GM23338 (cell line): ENCODE measurements around the gene LCE1A. TPM values are rescaled to one million over a fixed set of nuclear protein-coding genes. Genes with fewer than 3 reads are reported as not detected.

ENCODE experiments used
- ATAC-seq: fragments of 200-7000 bp; cut with Tn5 transposase; 3 replicates; pipeline ENCODE4 v1.9.1; 2020
- DNase-seq: peaks from one replicate; pipeline ENCODE4 v3.0.0-alpha.2; 2015; ENCODE audit warnings: low spot score
- H2AFZ ChIP-seq: fragments of 200-600 bp; sonication (generic); 2 replicates; pipeline ENCODE4 v1.8.0; 2016; ENCODE audit warnings: antibody characterized with exemption, mild to moderate bottlenecking, moderate library complexity
- H3F3A ChIP-seq: fragments of 200-600 bp; sonication (generic); replicated peaks from 2 replicates; pipeline ENCODE4 v1.8.0; 2017; ENCODE audit warnings: antibody characterized with exemption, mixed run types, low read depth
- H3K27ac ChIP-seq: fragments of 200-600 bp; sonication (generic); 2 replicates; pipeline ENCODE4 v1.6.1; 2016; ENCODE audit warnings: low read depth
- H3K27me3 ChIP-seq: fragments of 200-600 bp; sonication (generic); 2 replicates; pipeline ENCODE4 v1.8.0; 2016; ENCODE audit warnings: mild to moderate bottlenecking, mixed run types, moderate library complexity; ENCODE audit not compliant: insufficient read depth
- H3K36me3 ChIP-seq: fragments of 200-600 bp; sonication (generic); 2 replicates; pipeline ENCODE4 v1.8.0; 2016; ENCODE audit warnings: mild to moderate bottlenecking; ENCODE audit not compliant: insufficient read depth
- H3K4me1 ChIP-seq: fragments of 200-600 bp; sonication (generic); 2 replicates; pipeline ENCODE4 v1.8.0; 2016; ENCODE audit warnings: mild to moderate bottlenecking, moderate library complexity; ENCODE audit not compliant: insufficient read depth
- H3K4me2 ChIP-seq: fragments of 200-600 bp; sonication (generic); 2 replicates; pipeline ENCODE4 v1.7.1; 2017; ENCODE audit warnings: mixed run types
- H3K4me3 ChIP-seq: fragments of 200-600 bp; sonication (generic); 2 replicates; pipeline ENCODE4 v1.6.1; 2016; ENCODE audit warnings: mixed run types
- H3K79me2 ChIP-seq: fragments of 200-600 bp; sonication (generic); replicated peaks from 2 replicates; pipeline ENCODE4 v1.8.0; 2017; ENCODE audit warnings: mild to moderate bottlenecking; ENCODE audit not compliant: insufficient read depth
- H3K9me2 ChIP-seq: fragments of 200-600 bp; sonication (generic); 2 replicates; pipeline ENCODE4 v1.8.0; 2017; ENCODE audit not compliant: insufficient read depth
- H4K20me1 ChIP-seq: fragments of 200-600 bp; sonication (generic); replicated peaks from 2 replicates; pipeline ENCODE4 v1.8.0; 2017; ENCODE audit warnings: mild to moderate bottlenecking; ENCODE audit not compliant: insufficient read depth
- H3K27ac Mint-ChIP-seq: 2 replicates; pipeline ENCODE4 v1.8.0; 2020; ENCODE audit warnings: inconsistent platforms, mild to moderate bottlenecking, moderate library complexity, mixed read lengths
- H3K27me3 Mint-ChIP-seq: 3 replicates; pipeline ENCODE4 v1.8.0; 2022; ENCODE audit warnings: low read depth, mild to moderate bottlenecking, moderate library complexity, mixed read lengths, inconsistent platforms; ENCODE audit not compliant: insufficient read depth, poor library complexity
- H3K36me3 Mint-ChIP-seq: 3 replicates; pipeline ENCODE4 v1.8.0; 2021; ENCODE audit warnings: low read depth, mild to moderate bottlenecking, inconsistent platforms, moderate library complexity, mixed read lengths
- H3K4me1 Mint-ChIP-seq: 3 replicates; pipeline ENCODE4 v1.8.0; 2020; ENCODE audit warnings: mild to moderate bottlenecking, inconsistent platforms, mixed read lengths
- H3K4me3 Mint-ChIP-seq: 3 replicates; pipeline ENCODE4 v1.8.0; 2021; ENCODE audit warnings: moderate library complexity, mild to moderate bottlenecking, inconsistent platforms, mixed read lengths
- H3K9me3 Mint-ChIP-seq: 3 replicates; pipeline ENCODE4 v1.8.0; 2020; ENCODE audit warnings: moderate library complexity, mild to moderate bottlenecking, inconsistent platforms, mixed read lengths
- EZH2 ChIP-seq: fragments of 200-600 bp; sonication (generic); IDR thresholded peaks from one replicate; pipeline ENCODE4 v1.8.0; 2017; ENCODE audit warnings: antibody characterized with exemption, mild to moderate bottlenecking, low read depth; ENCODE audit not compliant: unreplicated experiment
- JUNB ChIP-seq: IDR thresholded peaks from one replicate; pipeline ENCODE4 v1.6.1; 2016; ENCODE audit warnings: antibody characterized with exemption; ENCODE audit not compliant: unreplicated experiment
- NANOG ChIP-seq: IDR thresholded peaks from 2 replicates; pipeline ENCODE4 v1.6.1; 2016; ENCODE audit warnings: antibody characterized with exemption, borderline replicate concordance
- POLR2AphosphoS5 ChIP-seq: IDR thresholded peaks from 2 replicates; pipeline ENCODE4 v1.6.1; 2016; ENCODE audit warnings: antibody characterized with exemption, low read depth
- STAT1 ChIP-seq: IDR thresholded peaks from one replicate; pipeline ENCODE4 v1.6.1; 2016; ENCODE audit warnings: antibody characterized with exemption; ENCODE audit not compliant: unreplicated experiment
- ZNF114 ChIP-seq: fragments of 250-450 bp; sonication (Bioruptor Pico); IDR thresholded peaks from 2 replicates; pipeline ENCODE4 v1.5.0; 2020; ENCODE audit warnings: mild to moderate bottlenecking, moderate library complexity
- ZNF331 ChIP-seq: fragments of 250-450 bp; sonication (Bioruptor Pico); IDR thresholded peaks from 2 replicates; pipeline ENCODE4 v1.5.0; 2020; ENCODE audit warnings: low read depth, mild to moderate bottlenecking, moderate library complexity
- polyA plus RNA-seq: library from polyadenylated mRNA; unstranded; fragments of >200 nt; fragmentation: Nextera tagmentation; extraction: Ambion mirVana; gene quantifications from 2 replicates; pipeline ENCODE4 v1.2.1, GENCODE V29; 2016
- total RNA-seq: library from RNA; depleted of rRNA; stranded (reverse); fragments of >200 nt; shearing (Covaris generic); gene quantifications from 2 replicates; pipeline ENCODE4 v1.2.3, GENCODE V29; 2014
- TF ChIP-seq, protein P1 (sequence below): IDR thresholded peaks from 2 replicates; pipeline ENCODE4 v1.6.1; 2016; ENCODE audit warnings: antibody characterized with exemption
- TF ChIP-seq, protein P2 (sequence below), 2 experiments: fragments of 200-600 bp in 1 of 2; sonication (generic) in 1 of 2; conservative IDR thresholded peaks; 2 replicates each; pipeline versions ENCODE4 v1.5.1 to v1.6.1; 2016 to 2017; ENCODE audit warnings: antibody characterized with exemption in 2 of 2, low read depth in 2 of 2, mild to moderate bottlenecking in 2 of 2, moderate library complexity in 1 of 2
- TF ChIP-seq, protein P3 (sequence below): IDR thresholded peaks from one replicate; pipeline ENCODE4 v1.6.1; 2018; ENCODE audit warnings: antibody characterized with exemption; ENCODE audit not compliant: unreplicated experiment

The LCE1A gene
- total and polyA plus RNA-seq, 2 experiments from 2014 or later, result not detected

- DNase-seq, result no peak
- H2AFZ ChIP-seq, result no peak within 1 kb of the TSS
- no peaks in the 10 kb centered on the region for H3K4me1 Mint-ChIP-seq
- no peaks in the 10 kb centered on the region for H3K79me2 ChIP-seq
- no peaks in the 10 kb centered on the region for H3K27me3 ChIP-seq
- H3K27me3 Mint-ChIP-seq, result peaks cover 2% of the 10 kb centered on the region
- no peak within 1 kb of the TSS for H3K27ac ChIP-seq
- no peaks in the 10 kb centered on the region for H3K9me3 Mint-ChIP-seq
- H3K9me2 ChIP-seq, result no peaks in the 10 kb centered on the region
- no peak within 1 kb of the TSS for H3K27ac Mint-ChIP-seq
- no peaks in the 10 kb centered on the region for H3F3A ChIP-seq
- TF ChIP-seq, protein P1, sequence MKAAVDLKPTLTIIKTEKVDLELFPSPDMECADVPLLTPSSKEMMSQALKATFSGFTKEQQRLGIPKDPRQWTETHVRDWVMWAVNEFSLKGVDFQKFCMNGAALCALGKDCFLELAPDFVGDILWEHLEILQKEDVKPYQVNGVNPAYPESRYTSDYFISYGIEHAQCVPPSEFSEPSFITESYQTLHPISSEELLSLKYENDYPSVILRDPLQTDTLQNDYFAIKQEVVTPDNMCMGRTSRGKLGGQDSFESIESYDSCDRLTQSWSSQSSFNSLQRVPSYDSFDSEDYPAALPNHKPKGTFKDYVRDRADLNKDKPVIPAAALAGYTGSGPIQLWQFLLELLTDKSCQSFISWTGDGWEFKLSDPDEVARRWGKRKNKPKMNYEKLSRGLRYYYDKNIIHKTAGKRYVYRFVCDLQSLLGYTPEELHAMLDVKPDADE, result no peak
- TF ChIP-seq, protein P2, sequence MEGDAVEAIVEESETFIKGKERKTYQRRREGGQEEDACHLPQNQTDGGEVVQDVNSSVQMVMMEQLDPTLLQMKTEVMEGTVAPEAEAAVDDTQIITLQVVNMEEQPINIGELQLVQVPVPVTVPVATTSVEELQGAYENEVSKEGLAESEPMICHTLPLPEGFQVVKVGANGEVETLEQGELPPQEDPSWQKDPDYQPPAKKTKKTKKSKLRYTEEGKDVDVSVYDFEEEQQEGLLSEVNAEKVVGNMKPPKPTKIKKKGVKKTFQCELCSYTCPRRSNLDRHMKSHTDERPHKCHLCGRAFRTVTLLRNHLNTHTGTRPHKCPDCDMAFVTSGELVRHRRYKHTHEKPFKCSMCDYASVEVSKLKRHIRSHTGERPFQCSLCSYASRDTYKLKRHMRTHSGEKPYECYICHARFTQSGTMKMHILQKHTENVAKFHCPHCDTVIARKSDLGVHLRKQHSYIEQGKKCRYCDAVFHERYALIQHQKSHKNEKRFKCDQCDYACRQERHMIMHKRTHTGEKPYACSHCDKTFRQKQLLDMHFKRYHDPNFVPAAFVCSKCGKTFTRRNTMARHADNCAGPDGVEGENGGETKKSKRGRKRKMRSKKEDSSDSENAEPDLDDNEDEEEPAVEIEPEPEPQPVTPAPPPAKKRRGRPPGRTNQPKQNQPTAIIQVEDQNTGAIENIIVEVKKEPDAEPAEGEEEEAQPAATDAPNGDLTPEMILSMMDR (conservative IDR thresholded peaks at IDR 0.05; ENCODE audit: low read depth in 2 of 2), result no peak
- TF ChIP-seq ZNF114, result no peak
- TF ChIP-seq ZNF331, result no peak
- TF ChIP-seq EZH2, result no peak
- no peak for TF ChIP-seq JUNB
- TF ChIP-seq STAT1, result no peak
- TF ChIP-seq, protein P3, sequence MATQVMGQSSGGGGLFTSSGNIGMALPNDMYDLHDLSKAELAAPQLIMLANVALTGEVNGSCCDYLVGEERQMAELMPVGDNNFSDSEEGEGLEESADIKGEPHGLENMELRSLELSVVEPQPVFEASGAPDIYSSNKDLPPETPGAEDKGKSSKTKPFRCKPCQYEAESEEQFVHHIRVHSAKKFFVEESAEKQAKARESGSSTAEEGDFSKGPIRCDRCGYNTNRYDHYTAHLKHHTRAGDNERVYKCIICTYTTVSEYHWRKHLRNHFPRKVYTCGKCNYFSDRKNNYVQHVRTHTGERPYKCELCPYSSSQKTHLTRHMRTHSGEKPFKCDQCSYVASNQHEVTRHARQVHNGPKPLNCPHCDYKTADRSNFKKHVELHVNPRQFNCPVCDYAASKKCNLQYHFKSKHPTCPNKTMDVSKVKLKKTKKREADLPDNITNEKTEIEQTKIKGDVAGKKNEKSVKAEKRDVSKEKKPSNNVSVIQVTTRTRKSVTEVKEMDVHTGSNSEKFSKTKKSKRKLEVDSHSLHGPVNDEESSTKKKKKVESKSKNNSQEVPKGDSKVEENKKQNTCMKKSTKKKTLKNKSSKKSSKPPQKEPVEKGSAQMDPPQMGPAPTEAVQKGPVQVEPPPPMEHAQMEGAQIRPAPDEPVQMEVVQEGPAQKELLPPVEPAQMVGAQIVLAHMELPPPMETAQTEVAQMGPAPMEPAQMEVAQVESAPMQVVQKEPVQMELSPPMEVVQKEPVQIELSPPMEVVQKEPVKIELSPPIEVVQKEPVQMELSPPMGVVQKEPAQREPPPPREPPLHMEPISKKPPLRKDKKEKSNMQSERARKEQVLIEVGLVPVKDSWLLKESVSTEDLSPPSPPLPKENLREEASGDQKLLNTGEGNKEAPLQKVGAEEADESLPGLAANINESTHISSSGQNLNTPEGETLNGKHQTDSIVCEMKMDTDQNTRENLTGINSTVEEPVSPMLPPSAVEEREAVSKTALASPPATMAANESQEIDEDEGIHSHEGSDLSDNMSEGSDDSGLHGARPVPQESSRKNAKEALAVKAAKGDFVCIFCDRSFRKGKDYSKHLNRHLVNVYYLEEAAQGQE, result no peak
- H3K4me3 Mint-ChIP-seq, result no peak within 1 kb of the TSS
- H3K4me3 ChIP-seq, result no peak within 1 kb of the TSS
- H3K36me3 ChIP-seq, result no peaks in the 10 kb centered on the region
- no peak within 1 kb of the TSS for H3K4me2 ChIP-seq
- no peaks in the 10 kb centered on the region for H3K4me1 ChIP-seq
- H3K36me3 Mint-ChIP-seq, result no peaks in the 10 kb centered on the region
- ATAC-seq, result no peak
- H4K20me1 ChIP-seq, result no peaks in the 10 kb centered on the region
Observed at GRCh38 chr1:152842556-152842955, 15.3 kb downstream of the LCE1A start, which contains the start of gene LCE6A. Gene LCE6A (plus strand): TSS chr1:152842856. CDS start chr1:152843521, 665 bp downstream.

DNA sequence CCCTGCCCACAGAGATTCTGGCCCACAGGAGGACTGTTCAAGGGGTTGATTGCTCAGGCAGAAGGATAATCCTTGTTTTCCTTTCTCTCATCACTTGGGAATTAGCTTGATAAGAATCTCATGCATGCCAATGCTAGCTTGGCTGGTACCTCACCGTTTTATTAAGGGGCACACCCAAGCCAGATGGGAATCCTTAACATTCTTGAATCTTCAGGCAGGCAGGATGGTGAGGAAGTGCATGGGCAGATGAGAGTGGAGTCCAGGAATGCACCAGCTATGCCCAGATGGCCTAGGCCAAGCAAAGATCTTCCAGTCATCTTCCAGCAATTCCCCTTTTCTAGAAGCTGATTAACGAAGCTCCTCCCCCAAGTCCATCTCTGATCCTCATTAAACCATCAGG, 28.4 kb downstream of the LCE1A start:
- H3F3A ChIP-seq, result no peaks in the 10 kb centered on the region
- H3K36me3 ChIP-seq, result no peaks in the 10 kb centered on the region
- Mint-ChIP-seq H3K36me3 (no peaks in the 10 kb centered on the region), H3K4me3 (no peak overlapping the region), H3K27me3 (no peaks in the 10 kb centered on the region), H3K9me3 (no peaks in the 10 kb centered on the region), H3K4me1 (no peaks in the 10 kb centered on the region), H3K27ac (no peak overlapping the region)
- no peaks in the 10 kb centered on the region for H4K20me1 ChIP-seq
- H2AFZ ChIP-seq, result no peak overlapping the region
- H3K27ac ChIP-seq, result no peak overlapping the region
- no peaks in the 10 kb centered on the region for H3K79me2 ChIP-seq
- H3K4me1 ChIP-seq, result no peaks in the 10 kb centered on the region
- DNase-seq (no peak), ATAC-seq (no peak)
- H3K4me2 ChIP-seq, result no peak overlapping the region
- H3K4me3 ChIP-seq, result no peak overlapping the region
- no peaks in the 10 kb centered on the region for H3K27me3 ChIP-seq
- peaks cover 9% of the 10 kb centered on the region; the same call in 1 of the 2 replicates for H3K9me2 ChIP-seq
- TF ChIP-seq, protein P3, result no peak
- TF ChIP-seq JUNB, result no peak
- TF ChIP-seq NANOG, result no peak
- no peak for TF ChIP-seq POLR2AphosphoS5
- TF ChIP-seq EZH2, result no peak
